A549 (cell line): ENCODE measurements around the gene KCNIP3. TPM values are rescaled to one million over a fixed set of nuclear protein-coding genes. Genes with fewer than 3 reads are reported as not detected.

ENCODE experiments used
- ATAC-seq, 2 experiments: fragments of 200-7000 bp in 1 of 2; fragments of >200 bp in 1 of 2; cut with Nextera tagmentation in 1 of 2; cut with Tn5 transposase in 1 of 2; 3 replicates each; pipeline versions ENCODE4 v1.8.0 to v1.9.1; 2018 to 2020; ENCODE audit warnings: mild to moderate bottlenecking in 1 of 2, moderate library complexity in 1 of 2
- CTCF ChIA-PET: fragments of 300-600 bp; sonication (Branson Sonifier 250); formaldehyde crosslinking; extraction: SDS; loops from one replicate; lab custom pipeline; 2021; ENCODE audit warnings: antibody characterized with exemption, inconsistent platforms; lab: Yijun Ruan, JAX
- POLR2A ChIA-PET: fragments of 350-600 bp; formaldehyde crosslinking; extraction: SDS; loops from one replicate; lab custom pipeline; 2021; ENCODE audit warnings: antibody characterized with exemption, inconsistent platforms; lab: Yijun Ruan, JAX
- DNase-seq, 2 experiments: peaks; one replicate each; pipeline versions ENCODE4 v3.0.0 to v3.0.0-alpha.2; 2011 to 2016; ENCODE audit warnings: low read depth in 1 of 2, low spot score in 1 of 2
- FAIRE-seq: peaks from 2 replicates; lab custom pipeline; 2011; peaks lifted over from hg19 to GRCh38; lab: Jason Lieb, UNC
- H3K27ac ChIP-seq, 2 experiments: fragments of >200 bp; sonication (Bioruptor Twin); formaldehyde crosslinking; 3 replicates each; pipeline ENCODE4 v1.5.1; 2016 to 2017
- H3K4me1 ChIP-seq: fragments of >200 bp; sonication (Bioruptor Twin); formaldehyde crosslinking; 3 replicates; pipeline ENCODE4 v1.6.1; 2016
- H3K4me2 ChIP-seq: fragments of >200 bp; sonication (Bioruptor Twin); formaldehyde crosslinking; 3 replicates; pipeline ENCODE4 v1.6.1; 2016
- H3K4me3 ChIP-seq: fragments of >200 bp; sonication (Bioruptor Twin); formaldehyde crosslinking; 3 replicates; pipeline ENCODE4 v1.5.1; 2016
- H3K9me3 ChIP-seq: fragments of >200 bp; sonication (Bioruptor Twin); formaldehyde crosslinking; 3 replicates; pipeline ENCODE4 v1.6.1; 2016
- CBX8 ChIP-seq: fragments of 200-600 bp; sonication (generic); IDR thresholded peaks from 2 replicates; pipeline ENCODE4 v1.6.1; 2016
- CEBPB ChIP-seq, 2 experiments: fragments of >200 bp in 1 of 2; sonication (Bioruptor Twin) in 1 of 2; formaldehyde crosslinking in 1 of 2; IDR thresholded peaks; 2 replicates each; pipeline ENCODE4 v1.6.1; 2012 to 2016
- ELK1 ChIP-seq: fragments of 150-350 bp; IDR thresholded peaks from 2 replicates; pipeline ENCODE4 v1.6.1; 2014; ENCODE audit warnings: low read depth, mild to moderate bottlenecking, low read length
- KDM1A ChIP-seq: fragments of 200-600 bp; sonication (generic); IDR thresholded peaks from 2 replicates; pipeline ENCODE4 v1.6.1; 2016; ENCODE audit warnings: low read depth, mild to moderate bottlenecking
- MAFK ChIP-seq: fragments of 450-650 bp; IDR thresholded peaks from 2 replicates; pipeline ENCODE4 v1.6.1; 2014; ENCODE audit not compliant: partially characterized antibody
- MAZ ChIP-seq: fragments of 150-350 bp; IDR thresholded peaks from 2 replicates; pipeline ENCODE4 v1.6.1; 2014; ENCODE audit warnings: antibody characterized with exemption, low read depth, low read length, borderline replicate concordance
- NFE2L2 ChIP-seq: fragments of 150-350 bp; conservative IDR thresholded peaks from 2 replicates; pipeline ENCODE4 v1.6.1; 2014; ENCODE audit warnings: low read length
- PBX3 ChIP-seq: IDR thresholded peaks from 2 replicates; pipeline ENCODE4 v1.6.1; 2012
- PHF8 ChIP-seq: fragments of 200-600 bp; sonication (generic); IDR thresholded peaks from 2 replicates; pipeline ENCODE4 v1.6.1; 2016; ENCODE audit warnings: low read depth, mild to moderate bottlenecking, antibody characterized with exemption, moderate library complexity, borderline replicate concordance
- POLR2AphosphoS2 ChIP-seq: conservative IDR thresholded peaks from 2 replicates; pipeline ENCODE4 v1.6.1; 2012; ENCODE audit warnings: low read length, improper control_type of control experiment, inconsistent platforms
- RAD21 ChIP-seq, 2 experiments: fragments of >200 bp in 1 of 2; sonication (Bioruptor Twin) in 1 of 2; formaldehyde crosslinking in 1 of 2; IDR thresholded peaks in 1 of 2; conservative IDR thresholded peaks in 1 of 2; 2 replicates in 1 of 2; 3 replicates in 1 of 2; pipeline ENCODE4 v1.6.1; 2012 to 2018; ENCODE audit warnings: inconsistent platforms in 1 of 2
- REST ChIP-seq: fragments of 200-600 bp; sonication (generic); IDR thresholded peaks from 2 replicates; pipeline ENCODE4 v1.6.1; 2016; ENCODE audit warnings: antibody characterized with exemption, mild to moderate bottlenecking, moderate library complexity
- RFX5 ChIP-seq: fragments of 450-650 bp; IDR thresholded peaks from 2 replicates; pipeline ENCODE4 v1.7.1; 2014; ENCODE audit warnings: antibody characterized with exemption, mild to moderate bottlenecking, moderate library complexity
- RNF2 ChIP-seq: fragments of 200-600 bp; sonication (generic); IDR thresholded peaks from 2 replicates; pipeline ENCODE4 v1.6.1; 2016; ENCODE audit warnings: low read depth, mild to moderate bottlenecking, antibody characterized with exemption, moderate library complexity, borderline replicate concordance
- SMC3 ChIP-seq: fragments of >200 bp; sonication (Bioruptor Twin); formaldehyde crosslinking; IDR thresholded peaks from 3 replicates; pipeline ENCODE4 v1.6.1; 2018; ENCODE audit warnings: inconsistent platforms
- SREBF2 ChIP-seq: fragments of 450-650 bp; IDR thresholded peaks from 2 replicates; pipeline ENCODE4 v1.6.1; 2014; ENCODE audit warnings: mild to moderate bottlenecking, moderate library complexity
- ZNF302 ChIP-seq: fragments of 250-450 bp; sonication (Bioruptor Pico); IDR thresholded peaks from 2 replicates; pipeline ENCODE4 v1.9.0; 2021; ENCODE audit warnings: inconsistent platforms, mild to moderate bottlenecking, moderate library complexity
- ZSCAN20 ChIP-seq: fragments of 250-450 bp; sonication (Bioruptor Pico); IDR thresholded peaks from 2 replicates; pipeline ENCODE4 v1.8.0; 2022; ENCODE audit warnings: mild to moderate bottlenecking, moderate library complexity
- WGBS: methylation state at CpG from one replicate; pipeline ENCODE4 v1.1.6; 2017; ENCODE audit errors: missing lambda C conversion rate; 5-methylcytosine and 5-hydroxymethylcytosine counted together
- polyA plus RNA-seq, 4 experiments: library from polyadenylated mRNA; depleted of rRNA in 3 of 4; stranded (reverse); fragments of >200 nt; fragmentation: RNase III in 1 of 4; extraction: RNeasy Plus Mini Kit Qiagen cat#74134 plus additional on column Dnase treatment in 1 of 4; gene quantifications; 2 replicates in 3 of 4; 3 replicates in 1 of 4; pipeline ENCODE4 v1.2.3, GENCODE V29; 2011 to 2017
- TF ChIP-seq, protein P1 (sequence below): IDR thresholded peaks from 2 replicates; pipeline ENCODE4 v1.6.1; 2012
- TF ChIP-seq, protein P2 (sequence below): fragments of >200 bp; sonication (Bioruptor Twin); formaldehyde crosslinking; IDR thresholded peaks from 3 replicates; pipeline ENCODE4 v1.6.1; 2016
- TF ChIP-seq, protein P3 (sequence below): fragments of 250-450 bp; sonication (Bioruptor Pico); IDR thresholded peaks from 2 replicates; pipeline ENCODE4 v1.5.0; 2020; ENCODE audit warnings: low read depth, mild to moderate bottlenecking, moderate library complexity

The KCNIP3 gene
- polyA plus RNA-seq, 2 of the 4 experiments (the other 2 are of a cell fraction), result 0.13 to 0.84 TPM

GRCh38 chr2:95362486-95362885, 65.3 kb downstream of the KCNIP3 start:
- CTCF ChIA-PET, result interaction anchor here (1.1 to 1.8 kb wide), 3 partner anchors 17 to 27 kb away, joined by 3 to 7 read pairs (median 5); no protein-coding TSS in a partner anchor
- 57% methylated on average over 9 of the region's 9 CpGs for WGBS
- POLR2A ChIA-PET, result no interaction called here
- TF ChIP-seq ZSCAN20 (CRISPR knock-in tag) (no peak), PHF8 (no peak), CEBPB (IDR thresholded peaks at IDR 0.05) (no peak), MAFK (no peak), RAD21 (conservative IDR thresholded peaks at IDR 0.05 in 1 of 2, IDR thresholded peaks at IDR 0.05 in 1 of 2) (no peak), SMC3 (no peak), PBX3 (no peak), MAZ (no peak), RFX5 (no peak), KDM1A (no peak), POLR2AphosphoS2 (no peak), RNF2 (no peak), SREBF2 (no peak), NFE2L2 (no peak), ELK1 (no peak), REST (no peak), CBX8 (no peak)
- TF ChIP-seq, protein P1, sequence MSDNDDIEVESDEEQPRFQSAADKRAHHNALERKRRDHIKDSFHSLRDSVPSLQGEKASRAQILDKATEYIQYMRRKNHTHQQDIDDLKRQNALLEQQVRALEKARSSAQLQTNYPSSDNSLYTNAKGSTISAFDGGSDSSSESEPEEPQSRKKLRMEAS, result no peak
- TF ChIP-seq, protein P2, sequence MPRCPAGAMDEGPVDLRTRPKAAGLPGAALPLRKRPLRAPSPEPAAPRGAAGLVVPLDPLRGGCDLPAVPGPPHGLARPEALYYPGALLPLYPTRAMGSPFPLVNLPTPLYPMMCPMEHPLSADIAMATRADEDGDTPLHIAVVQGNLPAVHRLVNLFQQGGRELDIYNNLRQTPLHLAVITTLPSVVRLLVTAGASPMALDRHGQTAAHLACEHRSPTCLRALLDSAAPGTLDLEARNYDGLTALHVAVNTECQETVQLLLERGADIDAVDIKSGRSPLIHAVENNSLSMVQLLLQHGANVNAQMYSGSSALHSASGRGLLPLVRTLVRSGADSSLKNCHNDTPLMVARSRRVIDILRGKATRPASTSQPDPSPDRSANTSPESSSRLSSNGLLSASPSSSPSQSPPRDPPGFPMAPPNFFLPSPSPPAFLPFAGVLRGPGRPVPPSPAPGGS, result no peak
- TF ChIP-seq, all 56 proteins: peak for 0
- no peak for ATAC-seq
- no peak for DNase-seq
- Histone ChIP-seq H3K27ac (no peak overlapping the region), H3K4me2 (no peak overlapping the region), H3K4me1 (no peaks in the 10 kb centered on the region), H3K4me3 (no peak overlapping the region), H3K9me3 (no peaks in the 10 kb centered on the region)
- no peak for FAIRE-seq

DNA sequence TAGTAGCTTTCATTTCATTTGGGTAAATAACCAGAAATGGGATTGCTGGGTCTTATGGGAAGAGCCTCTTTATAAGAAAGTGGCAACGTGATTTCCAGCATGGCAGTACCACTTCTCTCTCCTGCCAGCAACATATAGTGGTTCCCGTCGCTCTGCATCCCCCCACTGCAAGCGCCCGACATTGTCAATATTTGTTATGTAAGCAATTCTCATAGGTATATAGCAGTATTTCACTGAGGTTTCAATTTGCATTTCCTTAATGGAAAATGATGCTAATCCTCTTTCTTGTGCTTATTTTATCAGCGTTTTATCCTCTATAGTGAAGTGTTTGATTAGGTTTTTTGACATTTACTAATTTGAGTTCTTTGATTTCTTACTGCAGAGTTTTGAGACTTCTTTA, 69.4 kb downstream of the KCNIP3 start:
- FAIRE-seq, result no peak
- Histone ChIP-seq H3K9me3 (no peaks in the 10 kb centered on the region), H3K4me1 (no peaks in the 10 kb centered on the region), H3K4me3 (no peak overlapping the region), H3K4me2 (no peak overlapping the region), H3K27ac (no peak overlapping the region)
- DNase-seq, result no peak
- TF ChIP-seq ZNF302 (CRISPR knock-in tag) (no peak), MAFK (peak; percentile 61)
- TF ChIP-seq, protein P3, sequence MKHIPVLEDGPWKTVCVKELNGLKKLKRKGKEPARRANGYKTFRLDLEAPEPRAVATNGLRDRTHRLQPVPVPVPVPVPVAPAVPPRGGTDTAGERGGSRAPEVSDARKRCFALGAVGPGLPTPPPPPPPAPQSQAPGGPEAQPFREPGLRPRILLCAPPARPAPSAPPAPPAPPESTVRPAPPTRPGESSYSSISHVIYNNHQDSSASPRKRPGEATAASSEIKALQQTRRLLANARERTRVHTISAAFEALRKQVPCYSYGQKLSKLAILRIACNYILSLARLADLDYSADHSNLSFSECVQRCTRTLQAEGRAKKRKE (CRISPR knock-in tag), result no peak
- no peak for ATAC-seq
- 25% methylated on average over 6 of the region's 6 CpGs for WGBS
- ChIA-PET POLR2A (no interaction called here), CTCF (interaction anchor here (0.9 to 2.0 kb wide), 4 partner anchors 22 to 362 kb away, joined by 3 to 7 read pairs (median 4); no protein-coding TSS in a partner anchor)
